H54 (cell line): ENCODE data around the gene EID3.
"Not testable (repeated sequence)": the region's sequence is repeated elsewhere in the genome, so short reads cannot be mapped to it uniquely, and the experiment has no call there.

Experiments
- DNase-seq: peaks from one replicate; pipeline ENCODE4 v3.0.0; 2011; ENCODE audit warnings: low spot score, mixed read lengths; ENCODE audit not compliant: insufficient read length
- FAIRE-seq: peaks from 3 replicates; lab custom pipeline; 2011; peaks lifted over from hg19 to GRCh38; lab: Jason Lieb, UNC
- POLR2A ChIP-seq: IDR thresholded peaks from 2 replicates; pipeline ENCODE4 v1.6.1; 2011; ENCODE audit warnings: low read depth, mild to moderate bottlenecking, low read length

The EID3 gene

GRCh38 chr12:104328790-104329189, 25.3 kb downstream of the EID3 start:
- no peak for DNase-seq
- no peak for TF ChIP-seq POLR2A
- no peak for FAIRE-seq

GRCh38 chr12:104329707-104330532, 26.4 kb downstream of the EID3 start:
- DNase-seq: no peak
- no peak for TF ChIP-seq POLR2A
- FAIRE-seq: peak; percentile 55

- TF ChIP-seq POLR2A: no peak
- no peak for FAIRE-seq
- no peak for DNase-seq
These were observed 27.8 kb downstream of the EID3 start for GRCh38 chr12:104331376-104331775.

DNA sequence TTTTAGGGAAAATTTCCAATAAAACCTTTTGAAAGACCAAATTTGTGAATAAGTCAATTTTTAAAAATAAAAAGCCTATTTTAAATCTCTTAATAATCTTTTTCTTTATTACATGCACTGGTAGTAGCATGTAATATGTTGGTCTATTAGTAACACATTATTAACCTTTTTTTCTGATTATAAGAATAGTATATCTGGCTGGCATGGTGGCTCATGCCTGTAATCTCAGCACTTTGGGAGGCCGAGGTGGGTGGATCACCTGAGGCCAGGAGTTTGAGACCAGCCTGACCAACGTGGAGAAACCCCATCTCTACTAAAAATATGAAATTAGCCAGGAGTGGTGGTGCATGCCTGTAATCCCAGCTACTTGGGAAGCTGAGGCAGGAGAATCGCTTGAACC, 28.7 kb downstream of the EID3 start:
- FAIRE-seq, DNase-seq: not testable (repeated sequence)

DNA sequence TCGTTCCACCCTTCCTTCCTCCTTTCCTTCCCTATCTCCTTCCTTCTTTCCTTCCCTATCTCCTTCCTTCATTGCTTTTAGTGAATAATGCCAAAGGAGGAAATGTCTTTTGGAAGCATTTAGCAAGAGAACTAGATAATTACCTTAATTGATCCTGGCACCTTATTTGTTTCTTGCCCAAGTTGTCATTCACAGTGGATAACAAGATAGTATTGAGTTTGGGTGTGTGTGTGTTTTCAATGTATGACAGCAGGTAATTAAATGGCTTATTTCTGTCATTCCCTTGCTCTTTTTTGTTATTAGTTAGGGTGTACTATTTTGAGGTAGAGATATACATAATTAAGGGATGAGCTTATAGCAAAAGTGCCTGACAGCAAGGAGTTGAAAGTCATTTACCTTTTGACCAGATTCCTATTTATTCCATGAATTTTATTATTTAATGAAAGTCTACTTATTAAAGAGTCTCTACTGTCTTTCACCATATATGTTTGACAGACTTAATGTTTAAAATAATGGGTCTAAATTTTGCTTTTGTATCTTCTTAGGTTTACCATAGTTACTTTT, 30.2 kb downstream of the EID3 start:
- DNase-seq: no peak

DNA sequence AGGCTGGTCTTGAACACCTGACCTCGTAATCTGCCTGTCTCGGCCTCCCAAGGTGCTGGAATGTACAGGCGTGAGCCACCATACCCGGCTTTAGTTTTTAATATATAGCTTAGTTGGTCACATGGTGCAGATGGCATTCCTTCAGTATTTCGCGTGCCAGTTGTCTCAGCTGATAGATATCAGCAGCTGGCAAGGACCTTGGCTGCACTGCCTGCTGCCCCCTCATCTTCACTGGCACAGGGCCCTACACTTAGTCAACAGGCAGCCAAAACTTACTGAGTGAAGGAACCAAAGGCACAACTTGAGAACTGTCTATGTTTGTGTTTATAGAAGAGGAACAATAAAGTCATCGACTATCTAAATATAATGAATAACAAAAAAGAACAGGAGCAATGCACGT, 31.0 kb downstream of the EID3 start:
- DNase-seq: no peak
- peak; percentile 76 for FAIRE-seq

More for the DNA sequence above, 30.2 kb downstream of the EID3 start:
- no peak for TF ChIP-seq POLR2A
- peak; percentile 60 for FAIRE-seq

GRCh38 chr12:104336115-104336514, 32.6 kb downstream of the EID3 start:
- no peak for TF ChIP-seq POLR2A
- peak; percentile 48 for FAIRE-seq
- no peak for DNase-seq

More for the DNA sequence above, 31.0 kb downstream of the EID3 start:
- no peak for TF ChIP-seq POLR2A

DNA sequence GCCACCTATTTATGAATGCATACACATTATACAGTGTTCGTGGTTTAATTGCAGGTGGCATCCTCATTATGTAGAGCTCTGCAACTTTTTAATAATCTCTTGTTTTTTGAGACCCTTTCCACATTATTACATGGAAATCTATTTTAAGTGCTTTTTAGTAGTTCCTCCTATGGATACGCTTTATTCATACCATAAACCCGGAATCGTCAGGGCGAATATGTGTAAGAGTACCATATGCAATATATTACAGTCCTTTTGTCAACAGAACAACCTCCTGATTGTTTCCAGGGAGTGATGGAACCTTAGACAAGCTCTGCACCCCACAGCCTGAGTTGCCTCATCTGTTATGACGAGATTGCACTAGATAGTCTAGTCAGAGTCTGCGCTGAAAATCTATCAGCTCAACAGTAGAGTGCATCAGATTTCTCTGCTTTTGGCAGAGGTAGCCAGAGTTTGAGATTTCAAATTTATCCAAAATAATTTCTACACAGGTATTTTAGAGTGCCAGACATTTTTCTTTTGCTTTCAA, 33.6 kb downstream of the EID3 start:
- FAIRE-seq: no peak
- no peak for TF ChIP-seq POLR2A
- no peak for DNase-seq

GRCh38 chr12:104339663-104340062, 36.1 kb downstream of the EID3 start:
- no peak for DNase-seq
- no peak for FAIRE-seq
- no peak for TF ChIP-seq POLR2A

GRCh38 chr12:104340177-104340576, 36.6 kb downstream of the EID3 start:
- TF ChIP-seq POLR2A: no peak
- FAIRE-seq (no peak), DNase-seq (no peak)

DNA sequence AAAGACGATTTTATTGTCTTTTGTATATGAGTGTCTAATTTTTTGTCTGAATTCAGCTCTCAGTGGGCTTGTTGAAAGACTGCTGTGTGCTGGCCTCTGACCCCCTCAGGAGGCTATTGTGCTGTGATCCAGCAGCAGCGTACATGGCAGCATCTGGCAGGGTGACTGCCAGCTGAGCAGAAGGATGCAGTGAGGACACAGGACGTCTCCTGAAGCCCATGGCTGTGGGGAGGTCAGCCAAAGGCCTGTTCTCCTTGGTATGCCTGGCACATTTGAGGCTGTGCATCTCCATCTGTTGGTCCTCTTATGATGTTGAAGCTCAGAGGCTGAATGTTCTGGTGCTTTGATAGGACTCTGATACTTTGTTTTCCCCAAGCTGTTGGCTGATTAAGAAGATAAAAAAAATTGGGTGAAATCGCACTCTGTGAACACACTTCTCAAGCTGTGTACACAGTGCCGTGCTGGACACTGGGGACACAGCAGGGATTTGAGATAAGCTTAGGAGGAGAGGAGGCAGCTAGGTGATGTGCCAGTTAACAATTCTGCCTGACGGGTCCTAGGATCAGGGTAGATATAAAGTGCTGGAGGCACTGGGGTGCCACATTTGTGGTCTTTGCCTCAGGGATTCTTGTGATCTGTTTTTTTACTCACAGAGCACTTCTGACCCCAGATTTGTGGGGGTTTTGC, 37.5 kb downstream of the EID3 start:
- DNase-seq (no peak), FAIRE-seq (no peak)
- TF ChIP-seq POLR2A: no peak

DNA sequence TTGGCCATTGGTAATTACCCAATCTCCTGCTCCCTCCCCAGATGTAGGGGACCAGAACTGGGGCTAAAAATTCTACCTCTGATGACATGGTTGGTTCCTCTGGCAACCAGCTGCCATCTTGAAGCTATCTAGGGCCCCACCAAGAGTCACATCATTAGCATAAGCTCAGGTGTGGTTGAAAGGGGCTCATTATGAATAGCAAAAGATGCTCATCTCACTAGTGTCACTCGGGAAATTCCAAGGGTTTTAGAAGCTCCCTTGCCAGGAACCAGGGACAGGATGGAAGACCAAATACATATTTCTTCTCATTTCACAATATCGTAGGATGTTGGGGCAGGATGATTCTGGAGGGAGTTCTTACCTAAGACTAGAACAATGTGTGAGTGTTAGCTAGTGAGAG, 38.6 kb downstream of the EID3 start:
- no peak for DNase-seq
- no peak for TF ChIP-seq POLR2A
- no peak for FAIRE-seq

DNA sequence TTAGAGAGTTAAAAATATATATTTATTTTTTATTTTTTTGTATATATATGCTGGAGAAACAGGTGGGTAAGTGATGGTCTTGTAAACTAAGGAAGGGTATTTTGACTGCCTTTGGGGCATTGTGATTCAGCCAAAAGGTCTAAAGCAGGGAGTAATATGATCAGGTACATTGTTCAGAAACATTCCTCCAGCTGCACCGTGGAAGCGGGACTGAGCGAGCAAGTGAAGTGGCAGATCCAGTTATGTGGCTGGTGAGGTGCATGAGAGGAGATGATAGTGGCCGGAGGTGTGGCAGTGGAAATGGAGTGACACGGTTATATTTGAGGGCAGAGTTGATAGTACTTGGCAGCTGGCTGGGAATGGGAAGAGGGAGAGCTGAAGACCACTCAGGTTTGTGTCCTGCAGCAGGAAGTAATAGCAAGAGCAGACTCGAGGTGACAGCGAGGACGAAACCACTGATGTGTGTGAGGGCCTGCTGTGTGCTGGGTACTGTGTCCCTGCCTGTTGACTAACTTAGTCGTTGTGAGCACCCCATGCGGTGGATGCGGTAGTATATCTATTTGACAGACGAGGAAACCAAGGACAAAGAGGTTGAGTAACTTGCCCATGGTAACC, 39.2 kb downstream of the EID3 start:
- TF ChIP-seq POLR2A: no peak
- no peak for FAIRE-seq
- no peak for DNase-seq

- FAIRE-seq (no peak), DNase-seq (no peak)
- TF ChIP-seq POLR2A: no peak
These were observed 41.1 kb downstream of the EID3 start for GRCh38 chr12:104344682-104345081.
